KMS-11 (cell line): ENCODE results near the gene CARD10.

Experiments
- H2AFZ ChIP-seq: fragments of 200-600 bp; sonication (generic); 2 replicates; pipeline ENCODE4 v1.6.1; 2016; ENCODE audit warnings: antibody characterized with exemption, mixed run types, low read depth
- H3K27ac ChIP-seq: fragments of 200-600 bp; sonication (generic); 2 replicates; pipeline ENCODE4 v1.6.1; 2016; ENCODE audit warnings: mild to moderate bottlenecking, mixed run types
- H3K27me3 ChIP-seq: fragments of 200-600 bp; sonication (generic); 2 replicates; pipeline ENCODE4 v1.6.1; 2017; ENCODE audit warnings: mild to moderate bottlenecking, low read depth, mixed run types, moderate library complexity; ENCODE audit not compliant: insufficient read depth
- H3K36me3 ChIP-seq: fragments of 200-600 bp; sonication (generic); 2 replicates; pipeline ENCODE4 v1.6.1; 2017; ENCODE audit warnings: mild to moderate bottlenecking, mixed run types; ENCODE audit not compliant: insufficient read depth
- H3K4me1 ChIP-seq: fragments of 200-600 bp; sonication (generic); 2 replicates; pipeline ENCODE4 v1.6.1; 2016; ENCODE audit warnings: mild to moderate bottlenecking, low read depth, mixed run types; ENCODE audit not compliant: poor library complexity, severe bottlenecking
- H3K4me2 ChIP-seq: fragments of 200-600 bp; sonication (generic); 2 replicates; pipeline ENCODE4 v1.7.0; 2016; ENCODE audit warnings: mild to moderate bottlenecking, mixed run types
- H3K4me3 ChIP-seq: fragments of 200-600 bp; sonication (generic); IDR thresholded peaks from 2 replicates; pipeline ENCODE4 v1.6.1; 2017; ENCODE audit warnings: low read depth, low read length, mixed read lengths; ENCODE audit not compliant: insufficient read depth
- H3K79me2 ChIP-seq: fragments of 200-600 bp; sonication (generic); 2 replicates; pipeline ENCODE4 v1.6.1; 2016; ENCODE audit warnings: low read depth, mixed run types; ENCODE audit not compliant: insufficient read depth
- H3K9ac ChIP-seq: fragments of 200-600 bp; sonication (generic); 2 replicates; pipeline ENCODE4 v1.6.1; 2016; ENCODE audit warnings: mild to moderate bottlenecking, mixed run types
- H4K20me1 ChIP-seq: fragments of 200-600 bp; sonication (generic); 2 replicates; pipeline ENCODE4 v1.6.1; 2016; ENCODE audit warnings: mild to moderate bottlenecking, mixed run types; ENCODE audit not compliant: insufficient read depth
- TF ChIP-seq, protein P1 (sequence below): fragments of 200-600 bp; sonication (generic); conservative IDR thresholded peaks from 2 replicates; pipeline ENCODE4 v1.6.1; 2017; ENCODE audit warnings: low read depth, mild to moderate bottlenecking, antibody characterized with exemption, low read length, moderate library complexity, mixed read lengths

CARD10 gene

GRCh38 chr22:37510091-37510490, 9.1 kb downstream of the CARD10 start:
- H3K79me2 ChIP-seq, result no peaks in the 10 kb centered on the region
- H3K9ac ChIP-seq, result no peak overlapping the region
- no peak overlapping the region for H3K27ac ChIP-seq
- H4K20me1 ChIP-seq, result no peaks in the 10 kb centered on the region
- TF ChIP-seq, protein P1, sequence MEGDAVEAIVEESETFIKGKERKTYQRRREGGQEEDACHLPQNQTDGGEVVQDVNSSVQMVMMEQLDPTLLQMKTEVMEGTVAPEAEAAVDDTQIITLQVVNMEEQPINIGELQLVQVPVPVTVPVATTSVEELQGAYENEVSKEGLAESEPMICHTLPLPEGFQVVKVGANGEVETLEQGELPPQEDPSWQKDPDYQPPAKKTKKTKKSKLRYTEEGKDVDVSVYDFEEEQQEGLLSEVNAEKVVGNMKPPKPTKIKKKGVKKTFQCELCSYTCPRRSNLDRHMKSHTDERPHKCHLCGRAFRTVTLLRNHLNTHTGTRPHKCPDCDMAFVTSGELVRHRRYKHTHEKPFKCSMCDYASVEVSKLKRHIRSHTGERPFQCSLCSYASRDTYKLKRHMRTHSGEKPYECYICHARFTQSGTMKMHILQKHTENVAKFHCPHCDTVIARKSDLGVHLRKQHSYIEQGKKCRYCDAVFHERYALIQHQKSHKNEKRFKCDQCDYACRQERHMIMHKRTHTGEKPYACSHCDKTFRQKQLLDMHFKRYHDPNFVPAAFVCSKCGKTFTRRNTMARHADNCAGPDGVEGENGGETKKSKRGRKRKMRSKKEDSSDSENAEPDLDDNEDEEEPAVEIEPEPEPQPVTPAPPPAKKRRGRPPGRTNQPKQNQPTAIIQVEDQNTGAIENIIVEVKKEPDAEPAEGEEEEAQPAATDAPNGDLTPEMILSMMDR, result no peak
- H3K36me3 ChIP-seq, result no peaks in the 10 kb centered on the region
- H2AFZ ChIP-seq, result no peak overlapping the region
- no peak overlapping the region for H3K4me2 ChIP-seq
- no peaks in the 10 kb centered on the region for H3K4me1 ChIP-seq
- H3K4me3 ChIP-seq, result no peak overlapping the region
- peaks cover 4% of the 10 kb centered on the region; the same call in 1 of the 2 replicates for H3K27me3 ChIP-seq

- Histone ChIP-seq H3K27me3 (peaks cover 6% of the 10 kb centered on the region; the same call in 1 of the 2 replicates), H4K20me1 (no peaks in the 10 kb centered on the region), H3K27ac (no peak overlapping the region), H3K4me2 (no peak overlapping the region), H3K4me3 (no peak overlapping the region), H3K79me2 (no peaks in the 10 kb centered on the region), H3K4me1 (no peaks in the 10 kb centered on the region), H3K9ac (no peak overlapping the region), H2AFZ (no peak overlapping the region), H3K36me3 (no peaks in the 10 kb centered on the region)
- TF ChIP-seq, protein P1, result no peak
Observed at GRCh38 chr22:37509059-37509860, 10.0 kb downstream of the CARD10 start.

- H4K20me1 ChIP-seq, result no peaks in the 10 kb centered on the region
- H3K36me3 ChIP-seq, result no peaks in the 10 kb centered on the region
- no peaks in the 10 kb centered on the region for H3K4me1 ChIP-seq
- TF ChIP-seq, protein P1, result no peak
- H3K4me3 ChIP-seq, result no peak overlapping the region
- no peak overlapping the region for H3K4me2 ChIP-seq
- no peak overlapping the region for H2AFZ ChIP-seq
- H3K79me2 ChIP-seq, result no peaks in the 10 kb centered on the region
- H3K27me3 ChIP-seq, result peaks cover 6% of the 10 kb centered on the region; the same call in 1 of the 2 replicates
- H3K27ac ChIP-seq, result no peak overlapping the region
- no peak overlapping the region for H3K9ac ChIP-seq
Observed at GRCh38 chr22:37508431-37508992, 10.7 kb downstream of the CARD10 start.

GRCh38 chr22:37507731-37508130, 11.5 kb downstream of the CARD10 start:
- Histone ChIP-seq H3K4me3 (no peak overlapping the region), H3K27me3 (peaks cover 5% of the 10 kb centered on the region; the same call in 1 of the 2 replicates), H3K9ac (no peak overlapping the region), H2AFZ (no peak overlapping the region), H3K79me2 (no peaks in the 10 kb centered on the region), H3K4me1 (no peaks in the 10 kb centered on the region), H4K20me1 (no peaks in the 10 kb centered on the region), H3K4me2 (no peak overlapping the region), H3K36me3 (no peaks in the 10 kb centered on the region), H3K27ac (no peak overlapping the region)
- TF ChIP-seq, protein P1, result no peak
